ENCODE measurements around the gene LRRC59. TPM values are rescaled to one million over a fixed set of nuclear protein-coding genes. Genes with fewer than 3 reads are reported as not detected.

LRRC59 gene
- total RNA-seq, 1 experiment from 2014 or later, result 108 TPM

- Mint-ChIP-seq H3K36me3 (no peaks in the 10 kb centered on the region), H3K4me3 (no peak overlapping the region), H3K9me3 (no peaks in the 10 kb centered on the region), H3K27ac (no peak overlapping the region), H3K27me3 (ENCODE audit: low read depth) (no peaks in the 10 kb centered on the region), H3K4me1 (peaks cover 22% of the 10 kb centered on the region)
- POLR2A ChIA-PET, result no interaction called here
- DNase-seq (ENCODE audit: low spot score) (no peak), ATAC-seq (no peak)
- CTCF ChIA-PET, result interaction anchor here (0.9 to 2.1 kb wide), 3 partner anchors 33 to 69 kb away, joined by 4 to 16 read pairs (median 4); partner anchors contain the start of gene LRRC59
- TF ChIP-seq JUN (CRISPR knock-in tag; IDR thresholded peaks at IDR 0.05), result no peak
- TF ChIP-seq USF2 (CRISPR knock-in tag; IDR thresholded peaks at IDR 0.05), result no peak
- no peak for TF ChIP-seq FOXP1 (CRISPR knock-in tag; IDR thresholded peaks at IDR 0.05; ENCODE audit: borderline replicate concordance)
These were observed 33.7 kb upstream of the LRRC59 start for GRCh38 chr17:50430821-50431618.

DNA sequence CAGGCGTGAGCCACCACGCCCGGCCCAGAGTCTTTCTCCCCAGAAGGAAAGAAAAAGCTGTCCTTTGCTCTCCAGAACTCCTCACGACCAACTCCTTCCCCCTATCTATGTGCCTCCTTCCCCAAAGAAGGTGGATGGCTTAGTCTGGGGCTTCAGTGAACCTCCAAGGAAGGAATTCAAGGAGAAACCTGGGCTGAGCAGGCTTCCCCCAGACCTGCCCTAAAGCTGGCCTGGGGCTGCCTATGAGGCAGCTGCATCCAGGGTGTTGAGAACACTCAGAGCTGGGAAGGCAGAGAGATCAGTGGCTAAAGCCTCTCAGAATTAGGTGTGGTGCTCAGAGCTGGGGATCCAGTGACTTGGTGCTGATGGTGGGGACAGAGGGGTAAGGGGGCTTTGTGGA, 32.5 kb upstream of the LRRC59 start:
- POLR2A ChIA-PET, result no interaction called here
- CTCF ChIA-PET, result interaction anchor here (0.8 to 1.0 kb wide), 3 partner anchors 32 to 72 kb away, joined by 3 to 5 read pairs (median 4); partner anchors contain the start of gene LRRC59
- ATAC-seq (no peak), DNase-seq (ENCODE audit: low spot score) (no peak)
- Mint-ChIP-seq H3K27ac (no peak overlapping the region), H3K4me1 (peaks cover 24% of the 10 kb centered on the region), H3K9me3 (no peaks in the 10 kb centered on the region), H3K4me3 (no peak overlapping the region), H3K36me3 (no peaks in the 10 kb centered on the region), H3K27me3 (ENCODE audit: low read depth) (peaks cover 9% of the 10 kb centered on the region)
- TF ChIP-seq, protein P1, sequence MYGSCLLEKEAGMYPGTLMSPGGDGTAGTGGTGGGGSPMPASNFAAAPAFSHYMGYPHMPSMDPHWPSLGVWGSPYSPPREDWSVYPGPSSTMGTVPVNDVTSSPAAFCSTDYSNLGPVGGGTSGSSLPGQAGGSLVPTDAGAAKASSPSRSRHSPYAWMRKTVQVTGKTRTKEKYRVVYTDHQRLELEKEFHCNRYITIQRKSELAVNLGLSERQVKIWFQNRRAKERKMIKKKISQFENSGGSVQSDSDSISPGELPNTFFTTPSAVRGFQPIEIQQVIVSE (CRISPR knock-in tag; IDR thresholded peaks at IDR 0.05; ENCODE audit: borderline replicate concordance), result no peak
- no peak for TF ChIP-seq NR2C2 (CRISPR knock-in tag; IDR thresholded peaks at IDR 0.05)
- TF ChIP-seq KAT7 (CRISPR knock-in tag; IDR thresholded peaks at IDR 0.05; ENCODE audit: borderline replicate concordance), result no peak
- TF ChIP-seq, protein P2, sequence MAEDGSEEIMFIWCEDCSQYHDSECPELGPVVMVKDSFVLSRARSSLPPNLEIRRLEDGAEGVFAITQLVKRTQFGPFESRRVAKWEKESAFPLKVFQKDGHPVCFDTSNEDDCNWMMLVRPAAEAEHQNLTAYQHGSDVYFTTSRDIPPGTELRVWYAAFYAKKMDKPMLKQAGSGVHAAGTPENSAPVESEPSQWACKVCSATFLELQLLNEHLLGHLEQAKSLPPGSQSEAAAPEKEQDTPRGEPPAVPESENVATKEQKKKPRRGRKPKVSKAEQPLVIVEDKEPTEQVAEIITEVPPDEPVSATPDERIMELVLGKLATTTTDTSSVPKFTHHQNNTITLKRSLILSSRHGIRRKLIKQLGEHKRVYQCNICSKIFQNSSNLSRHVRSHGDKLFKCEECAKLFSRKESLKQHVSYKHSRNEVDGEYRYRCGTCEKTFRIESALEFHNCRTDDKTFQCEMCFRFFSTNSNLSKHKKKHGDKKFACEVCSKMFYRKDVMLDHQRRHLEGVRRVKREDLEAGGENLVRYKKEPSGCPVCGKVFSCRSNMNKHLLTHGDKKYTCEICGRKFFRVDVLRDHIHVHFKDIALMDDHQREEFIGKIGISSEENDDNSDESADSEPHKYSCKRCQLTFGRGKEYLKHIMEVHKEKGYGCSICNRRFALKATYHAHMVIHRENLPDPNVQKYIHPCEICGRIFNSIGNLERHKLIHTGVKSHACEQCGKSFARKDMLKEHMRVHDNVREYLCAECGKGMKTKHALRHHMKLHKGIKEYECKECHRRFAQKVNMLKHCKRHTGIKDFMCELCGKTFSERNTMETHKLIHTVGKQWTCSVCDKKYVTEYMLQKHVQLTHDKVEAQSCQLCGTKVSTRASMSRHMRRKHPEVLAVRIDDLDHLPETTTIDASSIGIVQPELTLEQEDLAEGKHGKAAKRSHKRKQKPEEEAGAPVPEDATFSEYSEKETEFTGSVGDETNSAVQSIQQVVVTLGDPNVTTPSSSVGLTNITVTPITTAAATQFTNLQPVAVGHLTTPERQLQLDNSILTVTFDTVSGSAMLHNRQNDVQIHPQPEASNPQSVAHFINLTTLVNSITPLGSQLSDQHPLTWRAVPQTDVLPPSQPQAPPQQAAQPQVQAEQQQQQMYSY (CRISPR knock-in tag; IDR thresholded peaks at IDR 0.05), result no peak
- no peak for TF ChIP-seq IRF1 (CRISPR knock-in tag; IDR thresholded peaks at IDR 0.05)
- no peak for TF ChIP-seq ZNF219 (CRISPR knock-in tag; IDR thresholded peaks at IDR 0.05; ENCODE audit: borderline replicate concordance)
- no peak for TF ChIP-seq ZNF423 (CRISPR knock-in tag; IDR thresholded peaks at IDR 0.05)
- no peak for TF ChIP-seq TEAD4 (CRISPR knock-in tag; IDR thresholded peaks at IDR 0.05)
- no peak for TF ChIP-seq TP53 (CRISPR knock-in tag; IDR thresholded peaks at IDR 0.05)
- TF ChIP-seq RELA (CRISPR knock-in tag; IDR thresholded peaks at IDR 0.05; ENCODE audit: borderline replicate concordance), result no peak
- TF ChIP-seq ZNF512 (CRISPR knock-in tag; IDR thresholded peaks at IDR 0.05; ENCODE audit: borderline replicate concordance), result no peak
- no peak for TF ChIP-seq NFE2L1 (CRISPR knock-in tag; IDR thresholded peaks at IDR 0.05)
- TF ChIP-seq ETV6 (CRISPR knock-in tag; IDR thresholded peaks at IDR 0.05), result no peak
